DMS79 treated with DMSO at 0.1 percent for 48 hours (cell line): ENCODE data around the gene YPEL3.
"Not testable (repeated sequence)": the region's sequence is repeated elsewhere in the genome, so short reads cannot be mapped to it uniquely, and the experiment has no call there.

ENCODE experiments used
- DNase-seq: peaks from one replicate; lab custom pipeline; 2025; lab: John Stamatoyannopoulos, UW

The YPEL3 gene

GRCh38 chr16:30116291-30117207, 20.5 kb upstream of the YPEL3 start:
- DNase-seq, result no peak

GRCh38 chr16:30115238-30115637, 19.2 kb upstream of the YPEL3 start:
- DNase-seq, result no peak

- not testable (repeated sequence) for DNase-seq
Observed at GRCh38 chr16:30114833-30115232, 18.8 kb upstream of the YPEL3 start.

GRCh38 chr16:30114411-30114810, 18.4 kb upstream of the YPEL3 start:
- DNase-seq, result no peak

GRCh38 chr16:30113711-30114333, 17.8 kb upstream of the YPEL3 start:
- no peak for DNase-seq

GRCh38 chr16:30113031-30113710, 17.2 kb upstream of the YPEL3 start, which contains the start of gene GDPD3:
TSS of gene GDPD3 (minus strand) at chr16:30113537. CDS start at chr16:30113478, 59 bp downstream.
- DNase-seq, result no peak

GRCh38 chr16:30112197-30113030, 16.4 kb upstream of the YPEL3 start:
- no peak for DNase-seq

- no peak for DNase-seq
Observed at GRCh38 chr16:30110661-30111060, 14.6 kb upstream of the YPEL3 start.

GRCh38 chr16:30108059-30108850, 12.2 kb upstream of the YPEL3 start:
- DNase-seq, result no peak

- no peak for DNase-seq
Observed at GRCh38 chr16:30104492-30104891, 8.5 kb upstream of the YPEL3 start.

GRCh38 chr16:30104090-30104489, 8.1 kb upstream of the YPEL3 start:
- no peak for DNase-seq

GRCh38 chr16:30096862-30097563, 1.0 kb upstream of the YPEL3 start:
- no peak for DNase-seq

- no peak for DNase-seq
Observed at GRCh38 chr16:30095166-30096078, 591 bp downstream of the YPEL3 start.

- no peak for DNase-seq
Observed at GRCh38 chr16:30094541-30095165, 1.4 kb downstream of the YPEL3 start.

- peak; percentile 41 for DNase-seq
Observed at GRCh38 chr16:30092373-30093010, 3.5 kb downstream of the YPEL3 start.

- DNase-seq, result peak; percentile 83
Observed at GRCh38 chr16:30091474-30092372, 4.3 kb downstream of the YPEL3 start, which contains the start of gene TBX6. TSS of gene TBX6 (minus strand) at chr16:30091924. CDS start at chr16:30091193, 731 bp downstream.
